ENCODE measurements around the gene SUCNR1.
"Not testable (repeated sequence)": the region's sequence is repeated elsewhere in the genome, so short reads cannot be mapped to it uniquely, and the experiment has no call there.

The SUCNR1 gene

GRCh38 chr3:151900884-151901643 lies 27.6 kb downstream of the SUCNR1 start:
- DNase-seq (ENCODE audit: low read depth in 2 of 2): no peak

DNA sequence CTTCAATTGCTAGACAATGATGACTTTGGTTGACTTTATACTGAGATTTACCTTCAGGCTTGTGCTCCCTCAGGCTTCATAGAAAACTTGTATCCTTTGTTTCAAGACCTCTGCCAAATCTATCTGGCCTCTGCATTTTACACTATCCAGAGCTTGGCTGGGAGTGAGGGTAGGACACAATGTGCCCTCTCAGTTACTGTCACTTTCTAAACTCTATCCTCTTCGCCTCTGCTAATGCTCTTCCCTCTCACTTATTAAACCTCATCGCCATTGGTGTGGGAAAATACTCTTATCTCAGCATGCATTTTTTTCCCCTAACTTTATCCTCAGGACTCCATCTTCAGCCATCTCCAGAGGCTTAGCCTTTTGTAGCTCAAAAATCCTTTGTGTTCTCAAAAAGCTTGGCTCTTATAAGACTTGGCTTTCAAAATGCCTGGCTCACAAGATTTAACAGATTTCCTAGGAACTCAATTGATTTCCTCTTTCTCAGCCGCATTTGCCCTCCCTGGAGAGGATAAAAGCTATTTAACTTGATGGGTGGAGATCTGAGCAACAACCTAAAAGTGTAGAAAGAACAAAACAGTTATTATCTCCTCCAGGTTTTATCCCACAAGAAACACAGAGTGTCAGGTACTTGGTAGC lies 28.3 kb downstream of the SUCNR1 start:
- DNase-seq (ENCODE audit: low read depth in 2 of 2): no peak

DNA sequence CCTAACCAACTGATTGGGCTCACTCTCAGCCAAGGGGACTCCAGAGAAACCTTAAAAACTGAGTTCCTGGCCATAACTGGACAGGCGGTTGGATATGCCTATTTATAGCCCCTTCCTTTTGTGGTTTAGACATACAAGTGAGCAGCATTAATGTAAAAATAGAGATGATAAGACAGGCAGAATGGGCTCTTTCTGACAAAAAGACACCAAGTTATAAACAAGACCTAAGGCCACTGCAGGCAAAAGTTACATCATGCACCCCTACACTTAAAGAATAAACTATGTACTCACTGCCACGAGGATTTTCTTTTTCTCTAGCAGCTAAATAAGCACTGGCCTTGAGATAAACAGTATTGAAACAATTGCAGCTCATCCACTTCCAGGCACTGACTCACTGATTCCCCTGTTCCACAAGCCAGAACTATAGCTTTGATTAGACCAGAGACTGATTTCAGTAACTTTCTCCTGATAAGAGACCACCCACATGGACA lies 30.1 kb downstream of the SUCNR1 start:
- no peak for DNase-seq (ENCODE audit: low read depth in 2 of 2)

GRCh38 chr3:151905647-151906046 lies 32.2 kb downstream of the SUCNR1 start:
- no peak for DNase-seq (ENCODE audit: low read depth in 2 of 2)

DNA sequence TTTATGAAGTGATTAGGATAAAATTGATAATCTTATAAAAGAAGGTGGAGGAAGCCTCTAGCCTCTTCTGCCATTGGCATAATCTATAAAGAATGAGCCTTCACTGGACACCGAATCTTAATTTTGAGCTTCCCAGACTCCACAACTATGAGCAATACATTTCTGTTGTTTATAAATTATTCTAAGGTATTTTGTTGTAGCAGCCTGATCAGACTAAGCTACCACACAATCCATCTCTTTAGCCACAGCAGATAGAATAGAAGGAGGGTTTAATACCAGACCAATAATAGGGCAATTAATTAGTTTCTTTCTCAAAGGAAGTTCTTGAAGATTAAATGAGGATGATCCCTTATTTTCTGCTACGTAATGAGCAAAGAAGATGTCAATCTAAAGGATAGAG lies 33.3 kb downstream of the SUCNR1 start:
- no peak for DNase-seq (ENCODE audit: low read depth in 2 of 2)

DNA sequence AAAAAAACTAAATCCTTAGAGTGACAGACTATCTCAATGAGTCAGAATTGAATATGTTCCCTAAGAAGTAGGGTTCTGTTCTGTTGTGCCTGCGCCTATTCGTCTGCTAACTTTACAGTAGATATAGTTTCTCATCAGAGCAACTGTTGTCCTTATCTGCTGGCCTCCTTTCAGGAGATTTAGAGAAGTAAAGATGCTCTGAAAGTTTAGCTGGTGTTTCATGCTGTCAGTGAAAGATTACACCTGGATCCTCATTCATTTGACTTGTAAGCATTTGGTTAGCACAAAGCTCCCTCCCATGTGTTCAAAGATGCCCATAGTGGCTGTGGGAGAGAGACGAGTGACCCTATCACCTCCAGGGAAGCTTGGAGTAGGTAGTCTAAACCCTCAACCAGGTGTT lies 35.0 kb downstream of the SUCNR1 start:
- DNase-seq (ENCODE audit: low read depth in 2 of 2): no peak

GRCh38 chr3:151909681-151910405 lies 36.4 kb downstream of the SUCNR1 start:
- no peak for DNase-seq (ENCODE audit: low read depth in 2 of 2)

GRCh38 chr3:151911462-151911861 lies 38.0 kb downstream of the SUCNR1 start:
- no peak for DNase-seq (ENCODE audit: low read depth in 2 of 2)

DNA sequence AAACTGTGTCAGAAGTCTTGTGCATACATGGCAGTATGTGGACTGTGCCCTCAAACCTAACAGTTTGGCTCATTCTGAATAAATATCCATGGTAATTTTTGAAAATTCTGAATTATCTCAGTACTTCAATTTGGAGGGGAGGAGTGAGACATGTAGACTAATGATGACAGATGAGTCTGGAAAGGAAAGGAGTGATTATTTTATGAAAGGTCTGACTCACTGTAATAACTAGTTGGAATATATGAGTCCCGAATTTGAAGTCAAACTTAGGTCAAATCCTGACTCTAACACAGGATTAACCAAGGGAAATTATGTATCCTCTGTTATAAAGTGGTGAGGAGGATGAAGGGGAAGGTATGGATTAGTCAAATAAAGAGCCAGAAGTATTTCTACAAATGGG lies 38.6 kb downstream of the SUCNR1 start:
- DNase-seq (ENCODE audit: low read depth in 2 of 2): no peak

- no peak for DNase-seq (ENCODE audit: low read depth in 2 of 2)
These were observed 43.3 kb downstream of the SUCNR1 start for GRCh38 chr3:151916781-151917180.

- DNase-seq (ENCODE audit: low read depth in 2 of 2): no peak
These were observed 45.0 kb downstream of the SUCNR1 start for GRCh38 chr3:151918253-151919029.

GRCh38 chr3:151919030-151919328 lies 45.5 kb downstream of the SUCNR1 start:
- DNase-seq (ENCODE audit: low read depth in 2 of 2): no peak

GRCh38 chr3:151919446-151919845 lies 46.0 kb downstream of the SUCNR1 start:
- no peak for DNase-seq (ENCODE audit: low read depth in 2 of 2)

- DNase-seq (ENCODE audit: low read depth in 2 of 2): no peak
These were observed 50.5 kb downstream of the SUCNR1 start for GRCh38 chr3:151923901-151924300.

- DNase-seq (ENCODE audit: low read depth in 2 of 2): no peak
These were observed 51.3 kb downstream of the SUCNR1 start for GRCh38 chr3:151924753-151925152.

- DNase-seq (ENCODE audit: low read depth in 2 of 2): no peak
These were observed 52.0 kb downstream of the SUCNR1 start for GRCh38 chr3:151925419-151925818.

DNA sequence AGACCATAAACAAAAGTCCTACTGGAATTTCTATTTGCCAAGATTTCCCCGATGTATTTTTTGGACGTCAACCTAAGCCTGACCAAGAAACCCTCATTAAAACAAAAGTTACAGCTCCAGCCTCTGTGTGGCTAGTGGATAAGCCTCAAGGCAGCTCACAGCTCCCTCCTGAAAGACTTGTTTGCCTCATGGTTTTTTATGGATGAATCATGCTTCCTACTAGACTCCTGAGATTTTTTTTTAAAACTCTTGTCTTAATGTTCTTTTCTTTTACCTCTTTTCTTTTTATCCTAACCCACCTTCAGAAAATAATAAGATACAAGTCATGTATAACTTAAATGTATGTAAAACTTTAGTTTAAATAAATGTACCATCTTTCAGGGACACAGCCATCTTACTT lies 52.4 kb downstream of the SUCNR1 start:
- no peak for DNase-seq (ENCODE audit: low read depth in 2 of 2)

DNA sequence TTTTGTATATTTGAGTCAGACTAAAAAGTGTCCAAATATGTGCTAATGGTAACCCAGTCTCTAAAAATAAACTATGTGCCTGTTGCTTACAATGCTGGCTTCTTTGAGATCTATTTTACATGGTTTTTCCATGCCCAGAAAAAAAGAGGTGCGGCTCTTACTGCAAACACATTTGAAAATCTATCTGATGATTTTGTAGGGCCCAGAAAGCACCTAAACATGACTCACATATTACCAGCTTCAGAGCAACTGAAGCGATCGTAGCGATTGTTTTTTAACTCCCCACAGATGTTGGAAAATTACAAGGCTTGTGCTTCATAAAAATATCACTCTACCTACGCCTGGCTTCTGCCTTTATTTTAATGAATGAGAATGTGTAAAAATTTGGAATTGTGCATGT lies 53.5 kb downstream of the SUCNR1 start:
- DNase-seq (ENCODE audit: low read depth in 2 of 2): no peak

DNA sequence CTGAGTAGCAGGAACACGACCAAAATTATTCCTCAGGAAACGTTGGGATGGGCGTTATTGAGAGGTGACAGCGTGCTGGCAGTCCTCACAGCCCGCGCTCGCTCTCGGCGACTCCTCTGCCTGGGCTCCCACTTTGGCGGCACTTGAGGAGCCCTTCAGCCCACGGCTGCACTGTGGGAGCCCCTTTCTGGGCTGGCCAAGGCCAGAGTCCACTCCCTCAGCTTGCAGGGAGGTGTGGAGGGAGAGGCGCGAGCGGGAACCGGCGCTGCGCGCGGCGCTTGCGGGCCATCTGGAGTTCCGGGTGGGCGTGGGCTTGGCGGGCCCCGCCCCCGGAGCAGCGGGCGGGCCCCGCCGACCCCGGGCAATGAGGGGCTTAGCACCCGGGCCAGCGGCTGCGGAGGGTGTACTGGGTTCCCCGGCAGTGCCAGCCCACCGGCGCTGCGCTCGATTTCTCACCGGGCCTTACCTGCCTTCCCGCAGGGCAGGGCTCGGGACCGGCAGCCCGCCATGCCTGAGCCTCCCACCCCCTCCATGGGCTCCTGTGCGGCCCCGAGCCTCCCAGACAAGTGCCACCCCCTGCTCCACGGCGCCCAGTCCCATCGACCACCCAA lies 54.6 kb downstream of the SUCNR1 start:
- DNase-seq (ENCODE audit: low read depth in 2 of 2): not testable (repeated sequence)

DNA sequence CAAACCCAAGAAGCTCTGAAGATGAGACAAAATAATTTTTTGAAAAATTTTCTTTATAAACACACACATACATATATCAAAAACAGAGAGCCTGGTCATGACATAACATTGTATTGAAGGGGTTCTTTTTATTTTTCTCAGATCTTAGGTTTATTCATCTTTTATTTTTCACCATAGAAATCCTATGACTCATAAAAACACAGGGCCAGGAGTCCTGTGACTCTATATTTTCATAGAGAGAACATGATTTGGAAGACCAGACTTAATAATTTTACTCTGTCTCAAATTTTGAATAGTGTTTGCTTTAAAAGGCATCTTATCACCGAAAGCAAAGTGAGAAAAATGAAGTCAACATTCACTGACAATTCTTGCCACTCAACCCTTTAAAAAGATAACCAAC lies 57.7 kb downstream of the SUCNR1 start:
- DNase-seq (ENCODE audit: low read depth in 2 of 2): no peak

DNA sequence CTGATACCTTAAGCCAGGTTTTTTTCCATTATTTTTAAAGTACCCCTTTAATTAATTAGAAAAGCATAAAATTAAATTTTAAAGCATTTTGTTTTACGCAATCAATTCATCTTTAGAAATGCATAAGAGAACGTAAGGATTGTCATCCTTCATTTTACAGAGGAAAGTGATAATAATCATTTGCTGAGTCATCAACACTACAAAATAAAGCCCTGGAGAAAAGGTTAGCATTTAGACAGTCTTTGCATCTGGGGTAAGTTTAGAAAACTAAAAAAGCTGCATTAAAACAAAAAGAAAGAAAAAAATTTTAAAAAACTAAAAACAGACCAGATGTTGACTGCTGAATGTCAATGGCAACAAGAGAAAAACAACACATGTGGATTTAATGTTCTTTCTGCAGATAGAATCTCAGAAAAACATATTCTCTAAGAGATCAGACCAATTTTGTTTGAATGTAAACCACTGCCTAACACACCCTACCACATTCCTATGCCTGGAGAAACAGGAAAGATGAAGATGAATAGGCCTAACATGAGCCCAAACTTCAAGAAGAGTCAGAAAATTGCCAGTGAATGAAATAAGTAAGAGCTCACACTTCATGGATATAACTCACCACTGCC lies 59.9 kb downstream of the SUCNR1 start:
- DNase-seq (ENCODE audit: low read depth in 2 of 2): no peak
